ENCODE results near the gene PHACTR1. TPM values are rescaled to one million over a fixed set of nuclear protein-coding genes. Genes with fewer than 3 reads are reported as not detected.

The PHACTR1 gene
- total and polyA plus RNA-seq, 9 of the 15 experiments (the other 6 are each of a cell fraction or from before 2014, with no cell fraction given), result 11.5 to 32.6 (median 22.0) TPM

- Histone ChIP-seq H3K4me3 (no peak overlapping the region), H3K4me2 (ENCODE audit: insufficient read depth, low read length) (no peak overlapping the region), H4K20me1 (replicated peaks; ENCODE audit: control insufficient read depth, insufficient read depth, low read length) (no peaks in the 10 kb centered on the region), H3K27ac (ENCODE audit: extremely low read depth, low read depth, low read length) (no peak overlapping the region), H3K27me3 (ENCODE audit: control insufficient read depth in 2 of 2, insufficient read depth in 2 of 2, low read length in 2 of 2) (no peaks in the 10 kb centered on the region), H3K9ac (ENCODE audit: insufficient read depth in 1 of 2, low read depth in 2 of 2, low read length in 2 of 2) (no peak overlapping the region), H2AFZ (ENCODE audit: low read depth, low read length) (no peak overlapping the region), H3K79me2 (ENCODE audit: control insufficient read depth, insufficient read depth, low read length) (no peaks in the 10 kb centered on the region), H3K9me3 (replicated peaks; ENCODE audit: control insufficient read depth, insufficient read depth, low read depth, low read length) (no peaks in the 10 kb centered on the region), H3K9me1 (ENCODE audit: control insufficient read depth, insufficient read depth, low read length) (no peaks in the 10 kb centered on the region), H3K4me1 (replicated peaks in 1 of 2; ENCODE audit: control insufficient read depth in 2 of 2, insufficient read depth in 2 of 2, low read length in 2 of 2) (no peaks in the 10 kb centered on the region), H3K36me3 (ENCODE audit: control insufficient read depth, insufficient read depth, low read length) (no peaks in the 10 kb centered on the region)
- ChIA-PET CTCF (ENCODE audit: low intra/inter-chr PET ratio) (no interaction called here), POLR2A (no interaction called here)
- BruUV-seq (replicated peaks), result no TSS peak
- 0% methylated on average over 1 of the region's 1 CpG for WGBS (ENCODE audit: insufficient coverage, low coverage, missing lambda C conversion rate)
- no peak for FAIRE-seq
- intact Hi-C loops (cut with micrococcal nuclease), result no loop called here
- ATAC-seq, result no peak
- DNase-seq (ENCODE audit: extremely low read depth in 1 of 4, low spot score in 3 of 4), result no peak
- in situ Hi-C loops (cut with MboI), result no loop called here
- TF ChIP-seq XRCC3 (IDR thresholded peaks at IDR 0.05) (no peak), TAF9B (IDR thresholded peaks at IDR 0.05; ENCODE audit: partially characterized antibody) (no peak), MGA (IDR thresholded peaks at IDR 0.05) (no peak), SRF (CRISPR knock-in tag; IDR thresholded peaks at IDR 0.05) (no peak), ELK1 (CRISPR knock-in tag; IDR thresholded peaks at IDR 0.05) (no peak), ZNF197 (CRISPR knock-in tag; IDR thresholded peaks at IDR 0.05; ENCODE audit: low read depth) (no peak), NR2C2 (CRISPR knock-in tag; IDR thresholded peaks at IDR 0.05) (no peak), NR2C2 (tag; IDR thresholded peaks at IDR 0.05) (no peak), FOXJ3 (CRISPR knock-in tag; IDR thresholded peaks at IDR 0.05) (no peak), YBX1 (IDR thresholded peaks at IDR 0.05) (no peak)
Observed at GRCh38 chr6:13033145-13033544, 316.6 kb downstream of the PHACTR1 start.
